ENCODE measurements around the gene OTC. TPM values are rescaled to one million over a fixed set of nuclear protein-coding genes. Genes with fewer than 3 reads are reported as not detected.

The OTC gene
- total RNA-seq, 1 experiment from 2014 or later = not detected

DNA sequence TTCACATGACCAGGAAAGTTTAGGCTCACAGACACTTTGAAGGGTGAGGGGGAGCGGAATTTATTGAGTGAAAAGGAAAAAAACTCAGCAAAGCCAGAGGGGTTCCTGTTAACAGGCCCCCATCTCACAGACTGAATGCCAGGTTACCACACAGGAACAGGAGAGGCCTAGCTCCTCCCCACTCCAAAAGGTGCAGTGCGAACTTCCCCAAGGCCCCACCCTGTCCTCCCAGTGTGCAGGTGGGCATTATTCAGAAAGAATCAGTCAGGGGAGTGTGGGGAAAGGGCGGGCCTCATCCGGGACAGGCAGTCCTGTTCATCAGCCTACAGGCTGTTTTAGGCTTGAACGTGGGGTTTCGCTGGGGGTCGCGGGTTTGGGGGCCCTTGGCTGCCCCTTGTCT is 4.0 kb downstream of the OTC start:
- no peak for DNase-seq (ENCODE audit: extremely low read depth, low read depth)

- DNase-seq (ENCODE audit: extremely low read depth, low read depth) = no peak
Measured at GRCh38 chrX:38357747-38358673, 5.6 kb downstream of the OTC start.

- no peak for DNase-seq (ENCODE audit: extremely low read depth, low read depth)
Measured at GRCh38 chrX:38363046-38363445, 10.6 kb downstream of the OTC start.

- DNase-seq (ENCODE audit: extremely low read depth, low read depth) = no peak
Measured at GRCh38 chrX:38365954-38366353, 13.6 kb downstream of the OTC start.

GRCh38 chrX:38368774-38369173 is 16.4 kb downstream of the OTC start:
- DNase-seq (ENCODE audit: extremely low read depth, low read depth) = no peak

DNA sequence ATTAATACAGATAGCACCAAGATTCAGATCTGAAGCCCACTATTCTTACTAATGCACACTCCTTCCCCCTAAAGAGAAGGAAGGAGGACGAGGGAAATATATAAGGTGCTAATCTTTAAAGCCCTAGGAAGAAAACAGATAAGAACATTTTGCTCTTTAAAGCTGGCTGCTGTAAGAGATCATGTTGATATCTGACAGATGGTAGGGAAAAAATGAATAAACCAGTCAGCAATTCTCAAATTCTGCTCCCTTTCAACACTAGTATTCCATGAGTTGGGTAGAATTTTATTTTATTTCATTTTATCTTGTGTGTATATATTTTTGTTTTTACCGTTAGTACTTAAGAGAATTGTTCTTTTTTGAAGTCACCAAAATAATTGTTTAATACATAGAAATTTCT is 19.2 kb downstream of the OTC start:
- DNase-seq (ENCODE audit: extremely low read depth, low read depth) = no peak

- no peak for DNase-seq (ENCODE audit: extremely low read depth, low read depth)
Measured at GRCh38 chrX:38374431-38374830, 22.0 kb downstream of the OTC start.

DNA sequence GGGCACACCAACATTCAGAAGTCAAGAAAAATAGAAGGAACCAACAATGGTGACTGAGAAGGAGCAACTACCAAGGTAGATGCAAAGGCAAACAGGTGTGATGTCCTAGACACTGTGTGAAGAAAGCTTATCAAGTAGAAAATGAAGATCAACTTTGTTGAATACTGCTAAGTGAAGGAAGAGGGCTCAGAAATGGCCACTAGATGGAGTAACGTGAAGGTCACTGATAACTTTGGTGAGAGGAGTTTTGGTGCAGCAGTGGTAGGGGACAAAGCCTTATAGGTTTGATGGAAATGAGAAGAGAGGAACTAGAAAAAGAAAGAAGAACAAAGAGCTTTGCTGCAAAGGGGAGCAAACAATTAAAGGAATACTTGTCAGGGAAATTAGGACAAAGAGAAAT is 23.5 kb downstream of the OTC start:
- DNase-seq (ENCODE audit: extremely low read depth, low read depth) = peak; percentile 19

DNA sequence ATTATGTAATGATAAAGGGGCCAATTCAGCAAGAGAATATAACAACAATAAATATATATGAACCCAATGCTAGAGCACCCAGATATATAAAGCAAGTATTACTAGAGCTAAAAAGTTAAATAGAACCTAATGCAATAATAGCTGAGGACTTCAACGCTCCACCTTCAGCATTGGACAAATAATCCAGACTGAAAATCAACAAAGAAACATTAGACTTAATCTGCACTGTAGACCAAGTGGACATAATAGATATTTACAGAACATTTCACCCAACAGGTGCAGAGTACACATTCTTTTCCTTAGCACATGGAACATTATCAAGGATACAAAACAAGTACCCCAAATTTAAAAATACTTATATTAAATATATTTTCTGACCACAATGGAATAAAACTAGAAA is 24.3 kb downstream of the OTC start:
- no peak for DNase-seq (ENCODE audit: extremely low read depth, low read depth)

DNA sequence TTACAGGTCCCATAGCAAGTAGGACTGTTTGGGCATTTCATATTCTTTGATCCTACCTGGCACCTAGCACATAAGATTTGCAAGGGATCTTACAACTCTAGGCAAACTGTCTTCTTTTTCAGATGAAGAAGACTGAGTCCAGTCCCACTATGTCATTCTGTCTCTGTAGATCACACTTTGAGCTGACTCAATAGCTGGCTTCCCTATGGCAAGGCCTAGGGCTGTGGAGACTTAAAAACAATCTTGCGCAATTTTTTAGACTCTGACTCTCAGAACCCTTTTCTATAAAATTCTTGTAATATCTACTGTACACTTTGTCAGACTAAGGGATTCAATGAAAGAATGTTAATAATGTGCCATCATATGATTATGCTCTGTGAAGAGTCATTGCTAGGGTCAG is 26.7 kb downstream of the OTC start:
- DNase-seq (ENCODE audit: extremely low read depth, low read depth) = no peak

- no peak for DNase-seq (ENCODE audit: extremely low read depth, low read depth)
Measured at GRCh38 chrX:38382663-38383062, 30.3 kb downstream of the OTC start.

DNA sequence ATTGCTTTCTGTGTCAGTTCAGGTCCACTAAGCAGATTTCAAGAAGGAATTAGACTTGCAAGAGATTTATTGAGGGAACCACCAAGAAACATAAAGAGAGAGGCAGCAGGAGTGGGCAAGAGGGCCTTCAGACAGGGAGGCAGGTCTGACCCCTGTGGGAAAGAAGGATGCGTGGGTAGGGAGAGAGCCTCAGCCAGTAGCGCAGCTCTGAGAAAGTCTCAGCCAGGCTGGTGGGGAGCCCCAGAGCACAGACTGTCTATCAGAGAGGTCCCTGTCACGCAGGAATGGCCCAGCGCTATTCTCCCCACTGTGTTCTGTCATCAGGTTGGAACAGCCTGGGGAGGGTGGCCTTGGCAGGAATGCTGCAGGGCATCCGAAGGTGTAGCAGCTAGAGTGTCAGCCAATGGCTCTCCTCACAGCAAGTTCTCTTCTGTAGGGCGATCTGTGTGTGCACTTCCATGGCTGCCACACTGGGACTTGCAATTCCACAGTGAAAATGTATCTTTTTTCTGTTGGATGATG is 48.0 kb downstream of the OTC start:
- DNase-seq (ENCODE audit: extremely low read depth, low read depth) = no peak

DNA sequence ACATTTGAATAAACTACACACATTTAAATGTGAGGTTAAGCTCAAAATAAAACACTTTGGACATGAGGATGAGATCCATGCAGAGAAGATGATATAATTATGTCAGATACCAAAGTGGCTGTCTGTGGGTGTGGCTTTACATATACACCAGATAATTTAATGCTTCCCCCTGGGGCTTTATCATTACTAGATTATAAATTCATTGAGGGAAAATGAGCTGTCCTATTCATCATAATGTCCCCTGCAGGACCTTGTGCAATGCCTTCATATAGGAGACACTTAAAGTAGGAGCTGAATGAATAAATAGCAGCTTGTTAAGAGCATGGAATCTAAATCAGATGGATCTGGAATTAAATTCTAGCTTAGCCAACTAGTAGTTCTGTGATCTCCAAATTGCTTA is 49.7 kb downstream of the OTC start:
- no peak for DNase-seq (ENCODE audit: extremely low read depth, low read depth)

GRCh38 chrX:38403834-38404233 is 51.4 kb downstream of the OTC start:
- no peak for DNase-seq (ENCODE audit: extremely low read depth, low read depth)

GRCh38 chrX:38407126-38407525 is 54.7 kb downstream of the OTC start:
- DNase-seq (ENCODE audit: extremely low read depth, low read depth) = no peak

GRCh38 chrX:38409289-38409688 is 56.9 kb downstream of the OTC start:
- no peak for DNase-seq (ENCODE audit: extremely low read depth, low read depth)

GRCh38 chrX:38426785-38427184 is 74.4 kb downstream of the OTC start:
- no peak for DNase-seq (ENCODE audit: extremely low read depth, low read depth)

DNA sequence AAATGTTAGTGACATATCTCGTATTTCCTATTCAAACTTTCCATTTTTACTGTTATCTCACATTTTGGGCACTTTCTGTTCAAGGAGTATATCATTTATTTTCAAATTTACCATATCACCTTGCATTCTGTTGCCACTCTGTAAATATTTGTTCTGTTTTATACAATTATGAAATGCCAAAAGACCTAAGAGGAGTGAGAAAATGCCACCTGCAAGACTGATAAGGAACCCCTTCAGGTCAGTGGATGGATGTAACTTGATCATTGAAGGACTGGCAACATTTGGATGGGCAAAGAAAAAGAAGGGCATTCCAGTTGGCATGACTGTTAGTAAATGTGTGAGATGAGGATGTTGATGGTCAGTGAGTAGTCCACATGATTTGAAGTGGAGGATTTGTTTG is 79.1 kb downstream of the OTC start:
- no peak for DNase-seq (ENCODE audit: extremely low read depth, low read depth)

DNA sequence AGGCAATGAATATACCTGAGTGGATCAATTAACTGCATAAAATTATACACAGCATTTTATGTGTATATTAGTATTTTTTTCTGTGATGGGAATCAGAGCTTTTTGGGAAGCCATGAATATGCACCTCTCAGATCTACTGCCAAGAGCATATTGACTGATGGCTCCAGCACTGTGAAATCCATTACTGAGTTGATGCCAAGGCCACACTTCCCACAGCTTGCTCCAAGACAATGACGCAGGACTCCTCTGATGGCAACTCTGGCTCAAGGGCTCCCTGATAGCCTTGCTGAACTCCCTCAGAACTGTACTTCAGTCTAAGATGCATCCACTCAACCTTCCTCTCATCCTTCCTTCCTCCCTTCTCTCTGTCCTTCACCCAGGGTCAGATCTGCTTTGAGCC is 82.7 kb downstream of the OTC start:
- no peak for DNase-seq (ENCODE audit: extremely low read depth, low read depth)

- DNase-seq (ENCODE audit: extremely low read depth, low read depth) = no peak
Measured at GRCh38 chrX:38437093-38437492, 84.7 kb downstream of the OTC start.

DNA sequence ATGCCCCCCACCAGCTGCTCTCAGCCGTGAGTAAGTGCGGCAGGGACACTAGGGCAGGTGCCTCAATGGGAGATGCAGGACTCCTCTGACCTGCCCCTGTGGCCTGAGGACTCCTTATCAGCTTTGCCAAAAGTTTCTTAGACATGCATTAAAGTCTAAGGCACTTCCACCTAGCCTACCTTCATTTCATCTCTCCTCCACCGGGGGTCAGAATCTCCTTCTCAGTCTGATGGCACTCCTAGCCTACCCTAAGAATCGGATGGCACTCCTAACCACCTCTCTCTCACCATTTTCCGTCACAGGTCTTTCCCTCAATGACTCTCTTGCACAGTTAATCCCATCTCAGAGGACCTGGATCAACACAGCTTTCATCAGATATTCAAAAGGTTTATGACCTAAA is 85.9 kb downstream of the OTC start:
- DNase-seq (ENCODE audit: extremely low read depth, low read depth) = no peak

- no peak for DNase-seq (ENCODE audit: extremely low read depth, low read depth)
Measured at GRCh38 chrX:38452603-38453002, 100.2 kb downstream of the OTC start.

Measured in NCI-H460 (cell line).